Heart left ventricle (tissue), 13 donors: ENCODE results near the gene CFAP46.

ENCODE experiments used
- POLR2A ChIP-seq, 2 donors: fragments of 450-650 bp; IDR thresholded peaks; one replicate each; pipeline ENCODE4 v1.6.1; 2017; ENCODE audit warnings: antibody characterized with exemption in 2 of 2, mild to moderate bottlenecking in 2 of 2, moderate library complexity in 2 of 2
- TF ChIP-seq, protein P1 (sequence below), 12 donors: fragments of 200-600 bp; sonication (generic) in 4 of 12; IDR thresholded peaks; one replicate each; pipeline versions ENCODE4 v1.5.0 to v1.8.0; 2018 to 2022; ENCODE audit warnings: antibody characterized with exemption in 12 of 12, mild to moderate bottlenecking in 5 of 12
- donor health status: ischemic (EF 13 %, LVEDD 7.1; RV severe dilation, severe dysfunction).
- donor health status: DM: no; HTN: yes; CAD: no.
- donor health status: DM: no; HTN: no; CAD: no.
- donor health status: ischemic (EF 25% LVEDD 6.9; RV normal size, moderate dysfunction).
- donor health status: ischemic (EF 25% LVEDD 5.7; RV mildly dilated, moderate dysfunction).
- donor health status: ischemic (EF 35%, LVEDD 5.7; RV mildly dilated, moderate dysfunction).
- donor health status: nonischemic (EF 11% LVEDD 7.7; RV severe dilation, severe dysfunction).
- donor health status: DM: yes; HTN: yes; CAD: no.
- donor health status: PGD.
- donor health status: ischemic (EF 29% LVEDD 5.4; RV normal size, mild dysfunction).
- donor health status: nonischemic (EF 23%, LVEDD 6.1; RV moderate dilation, normal function).

DNA sequence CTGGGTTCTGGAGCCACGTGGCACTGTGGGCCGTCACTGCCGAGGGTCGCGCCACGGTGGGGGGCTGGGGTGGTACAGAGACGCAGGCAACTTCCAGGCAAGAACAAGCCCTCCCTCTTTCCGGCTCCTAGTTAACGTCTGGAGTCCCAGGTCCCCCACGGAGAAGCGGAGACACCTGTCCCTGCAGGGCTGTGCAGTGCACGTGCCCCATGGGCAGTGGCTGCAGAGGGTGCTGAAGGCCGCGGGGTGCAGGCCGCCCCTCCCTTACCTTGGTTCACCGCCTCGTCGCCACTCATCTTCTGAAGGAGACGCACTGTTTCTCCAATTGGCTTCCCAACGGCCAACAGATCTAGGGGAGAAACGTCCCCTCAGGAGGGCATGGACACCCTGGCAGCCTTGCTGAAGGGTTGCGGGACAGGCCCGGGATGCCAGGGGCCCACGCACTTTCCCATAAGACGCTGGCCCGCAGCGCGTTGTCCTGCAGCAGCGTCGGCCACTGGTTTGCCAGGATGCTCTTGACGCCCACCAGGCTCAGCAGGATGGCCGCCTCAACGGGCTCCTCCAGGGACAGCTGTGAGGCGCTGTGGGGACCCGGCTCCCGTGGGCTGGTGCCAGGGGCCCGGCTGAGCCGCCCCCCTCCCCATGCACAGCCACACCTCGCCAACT lies 132.1 kb downstream of the CFAP46 start:
- TF ChIP-seq, protein P1, sequence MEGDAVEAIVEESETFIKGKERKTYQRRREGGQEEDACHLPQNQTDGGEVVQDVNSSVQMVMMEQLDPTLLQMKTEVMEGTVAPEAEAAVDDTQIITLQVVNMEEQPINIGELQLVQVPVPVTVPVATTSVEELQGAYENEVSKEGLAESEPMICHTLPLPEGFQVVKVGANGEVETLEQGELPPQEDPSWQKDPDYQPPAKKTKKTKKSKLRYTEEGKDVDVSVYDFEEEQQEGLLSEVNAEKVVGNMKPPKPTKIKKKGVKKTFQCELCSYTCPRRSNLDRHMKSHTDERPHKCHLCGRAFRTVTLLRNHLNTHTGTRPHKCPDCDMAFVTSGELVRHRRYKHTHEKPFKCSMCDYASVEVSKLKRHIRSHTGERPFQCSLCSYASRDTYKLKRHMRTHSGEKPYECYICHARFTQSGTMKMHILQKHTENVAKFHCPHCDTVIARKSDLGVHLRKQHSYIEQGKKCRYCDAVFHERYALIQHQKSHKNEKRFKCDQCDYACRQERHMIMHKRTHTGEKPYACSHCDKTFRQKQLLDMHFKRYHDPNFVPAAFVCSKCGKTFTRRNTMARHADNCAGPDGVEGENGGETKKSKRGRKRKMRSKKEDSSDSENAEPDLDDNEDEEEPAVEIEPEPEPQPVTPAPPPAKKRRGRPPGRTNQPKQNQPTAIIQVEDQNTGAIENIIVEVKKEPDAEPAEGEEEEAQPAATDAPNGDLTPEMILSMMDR (IDR thresholded peaks at IDR 0.05) = no peak
- no peak for TF ChIP-seq POLR2A (IDR thresholded peaks at IDR 0.05)
